ENCODE results near the gene PNPLA3. TPM values are rescaled to one million over a fixed set of nuclear protein-coding genes. Genes with fewer than 3 reads are reported as not detected.
A peak's percentile ranks its signal among the peaks of the same experiment; 100 is the strongest.

PNPLA3 gene
- total and polyA plus RNA-seq, 9 of the 15 experiments (the other 6 are each of a cell fraction or from before 2014, with no cell fraction given), result 0.20 to 0.48 (median 0.38) TPM; not detected in 6

DNA sequence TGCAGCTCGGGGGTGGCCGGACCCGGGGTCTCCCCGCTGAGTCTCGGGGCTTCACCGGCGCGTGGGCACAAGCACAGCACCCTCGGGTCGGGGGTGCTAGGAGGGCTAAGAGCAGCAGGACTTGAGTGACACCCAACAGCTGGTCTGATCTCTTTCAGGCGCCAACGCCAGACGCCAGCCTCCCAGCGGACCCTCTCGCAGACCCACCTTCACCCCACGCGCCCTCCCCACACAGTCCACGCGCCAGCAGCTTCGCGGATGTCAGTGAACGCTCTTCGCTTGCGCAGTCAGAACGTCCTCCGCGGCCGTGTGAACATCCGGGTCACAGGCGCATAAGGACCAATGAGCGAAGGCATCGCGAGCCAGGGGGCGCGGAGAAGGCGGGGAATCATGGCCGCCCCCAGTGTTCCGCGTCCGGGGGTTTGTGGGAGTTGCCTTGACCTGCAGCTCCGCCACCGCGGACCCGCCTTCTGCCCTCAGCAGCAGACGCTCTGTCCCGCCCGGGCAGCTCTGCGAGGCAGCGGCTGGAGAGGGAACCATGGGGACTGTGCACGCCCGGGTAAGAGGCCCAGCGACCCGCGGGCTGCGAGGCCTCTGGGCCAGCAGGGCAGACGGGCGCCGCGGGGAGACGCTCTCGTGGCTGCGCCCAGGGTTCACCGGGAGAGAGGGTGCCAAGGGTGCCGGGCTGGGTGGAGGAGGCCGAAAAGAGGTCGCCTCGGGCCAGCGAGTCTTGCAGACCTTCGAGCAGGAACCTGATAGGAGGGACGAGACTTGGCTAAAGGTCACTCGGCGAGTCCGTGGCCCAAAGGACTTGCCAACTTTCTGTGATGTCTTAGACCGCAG, 31.7 kb downstream of the PNPLA3 start, which contains the start of gene SAMM50 (continued):
- TF ChIP-seq TAF9B (IDR thresholded peaks at IDR 0.05; ENCODE audit: partially characterized antibody) (peak; percentile 51), FOXJ3 (CRISPR knock-in tag; IDR thresholded peaks at IDR 0.05) (no peak), ZNF707 (CRISPR knock-in tag; conservative IDR thresholded peaks at IDR 0.05) (no peak), SREBF1 (IDR thresholded peaks at IDR 0.05; ENCODE audit: borderline replicate concordance, low read depth, low read length) (no peak), ZNF212 (CRISPR knock-in tag; IDR thresholded peaks at IDR 0.05) (no peak), ZNF253 (CRISPR knock-in tag; conservative IDR thresholded peaks at IDR 0.05) (no peak), HDAC1 (IDR thresholded peaks at IDR 0.05) (peak in 1 of 2 experiments; percentile 78; a peak in 2 of 4 replicates)
- TF ChIP-seq, protein P1, sequence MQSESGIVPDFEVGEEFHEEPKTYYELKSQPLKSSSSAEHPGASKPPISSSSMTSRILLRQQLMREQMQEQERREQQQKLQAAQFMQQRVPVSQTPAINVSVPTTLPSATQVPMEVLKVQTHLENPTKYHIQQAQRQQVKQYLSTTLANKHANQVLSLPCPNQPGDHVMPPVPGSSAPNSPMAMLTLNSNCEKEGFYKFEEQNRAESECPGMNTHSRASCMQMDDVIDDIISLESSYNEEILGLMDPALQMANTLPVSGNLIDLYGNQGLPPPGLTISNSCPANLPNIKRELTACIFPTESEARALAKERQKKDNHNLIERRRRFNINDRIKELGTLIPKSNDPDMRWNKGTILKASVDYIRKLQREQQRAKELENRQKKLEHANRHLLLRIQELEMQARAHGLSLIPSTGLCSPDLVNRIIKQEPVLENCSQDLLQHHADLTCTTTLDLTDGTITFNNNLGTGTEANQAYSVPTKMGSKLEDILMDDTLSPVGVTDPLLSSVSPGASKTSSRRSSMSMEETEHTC (IDR thresholded peaks at IDR 0.05), result no peak
- TF ChIP-seq, protein P2, sequence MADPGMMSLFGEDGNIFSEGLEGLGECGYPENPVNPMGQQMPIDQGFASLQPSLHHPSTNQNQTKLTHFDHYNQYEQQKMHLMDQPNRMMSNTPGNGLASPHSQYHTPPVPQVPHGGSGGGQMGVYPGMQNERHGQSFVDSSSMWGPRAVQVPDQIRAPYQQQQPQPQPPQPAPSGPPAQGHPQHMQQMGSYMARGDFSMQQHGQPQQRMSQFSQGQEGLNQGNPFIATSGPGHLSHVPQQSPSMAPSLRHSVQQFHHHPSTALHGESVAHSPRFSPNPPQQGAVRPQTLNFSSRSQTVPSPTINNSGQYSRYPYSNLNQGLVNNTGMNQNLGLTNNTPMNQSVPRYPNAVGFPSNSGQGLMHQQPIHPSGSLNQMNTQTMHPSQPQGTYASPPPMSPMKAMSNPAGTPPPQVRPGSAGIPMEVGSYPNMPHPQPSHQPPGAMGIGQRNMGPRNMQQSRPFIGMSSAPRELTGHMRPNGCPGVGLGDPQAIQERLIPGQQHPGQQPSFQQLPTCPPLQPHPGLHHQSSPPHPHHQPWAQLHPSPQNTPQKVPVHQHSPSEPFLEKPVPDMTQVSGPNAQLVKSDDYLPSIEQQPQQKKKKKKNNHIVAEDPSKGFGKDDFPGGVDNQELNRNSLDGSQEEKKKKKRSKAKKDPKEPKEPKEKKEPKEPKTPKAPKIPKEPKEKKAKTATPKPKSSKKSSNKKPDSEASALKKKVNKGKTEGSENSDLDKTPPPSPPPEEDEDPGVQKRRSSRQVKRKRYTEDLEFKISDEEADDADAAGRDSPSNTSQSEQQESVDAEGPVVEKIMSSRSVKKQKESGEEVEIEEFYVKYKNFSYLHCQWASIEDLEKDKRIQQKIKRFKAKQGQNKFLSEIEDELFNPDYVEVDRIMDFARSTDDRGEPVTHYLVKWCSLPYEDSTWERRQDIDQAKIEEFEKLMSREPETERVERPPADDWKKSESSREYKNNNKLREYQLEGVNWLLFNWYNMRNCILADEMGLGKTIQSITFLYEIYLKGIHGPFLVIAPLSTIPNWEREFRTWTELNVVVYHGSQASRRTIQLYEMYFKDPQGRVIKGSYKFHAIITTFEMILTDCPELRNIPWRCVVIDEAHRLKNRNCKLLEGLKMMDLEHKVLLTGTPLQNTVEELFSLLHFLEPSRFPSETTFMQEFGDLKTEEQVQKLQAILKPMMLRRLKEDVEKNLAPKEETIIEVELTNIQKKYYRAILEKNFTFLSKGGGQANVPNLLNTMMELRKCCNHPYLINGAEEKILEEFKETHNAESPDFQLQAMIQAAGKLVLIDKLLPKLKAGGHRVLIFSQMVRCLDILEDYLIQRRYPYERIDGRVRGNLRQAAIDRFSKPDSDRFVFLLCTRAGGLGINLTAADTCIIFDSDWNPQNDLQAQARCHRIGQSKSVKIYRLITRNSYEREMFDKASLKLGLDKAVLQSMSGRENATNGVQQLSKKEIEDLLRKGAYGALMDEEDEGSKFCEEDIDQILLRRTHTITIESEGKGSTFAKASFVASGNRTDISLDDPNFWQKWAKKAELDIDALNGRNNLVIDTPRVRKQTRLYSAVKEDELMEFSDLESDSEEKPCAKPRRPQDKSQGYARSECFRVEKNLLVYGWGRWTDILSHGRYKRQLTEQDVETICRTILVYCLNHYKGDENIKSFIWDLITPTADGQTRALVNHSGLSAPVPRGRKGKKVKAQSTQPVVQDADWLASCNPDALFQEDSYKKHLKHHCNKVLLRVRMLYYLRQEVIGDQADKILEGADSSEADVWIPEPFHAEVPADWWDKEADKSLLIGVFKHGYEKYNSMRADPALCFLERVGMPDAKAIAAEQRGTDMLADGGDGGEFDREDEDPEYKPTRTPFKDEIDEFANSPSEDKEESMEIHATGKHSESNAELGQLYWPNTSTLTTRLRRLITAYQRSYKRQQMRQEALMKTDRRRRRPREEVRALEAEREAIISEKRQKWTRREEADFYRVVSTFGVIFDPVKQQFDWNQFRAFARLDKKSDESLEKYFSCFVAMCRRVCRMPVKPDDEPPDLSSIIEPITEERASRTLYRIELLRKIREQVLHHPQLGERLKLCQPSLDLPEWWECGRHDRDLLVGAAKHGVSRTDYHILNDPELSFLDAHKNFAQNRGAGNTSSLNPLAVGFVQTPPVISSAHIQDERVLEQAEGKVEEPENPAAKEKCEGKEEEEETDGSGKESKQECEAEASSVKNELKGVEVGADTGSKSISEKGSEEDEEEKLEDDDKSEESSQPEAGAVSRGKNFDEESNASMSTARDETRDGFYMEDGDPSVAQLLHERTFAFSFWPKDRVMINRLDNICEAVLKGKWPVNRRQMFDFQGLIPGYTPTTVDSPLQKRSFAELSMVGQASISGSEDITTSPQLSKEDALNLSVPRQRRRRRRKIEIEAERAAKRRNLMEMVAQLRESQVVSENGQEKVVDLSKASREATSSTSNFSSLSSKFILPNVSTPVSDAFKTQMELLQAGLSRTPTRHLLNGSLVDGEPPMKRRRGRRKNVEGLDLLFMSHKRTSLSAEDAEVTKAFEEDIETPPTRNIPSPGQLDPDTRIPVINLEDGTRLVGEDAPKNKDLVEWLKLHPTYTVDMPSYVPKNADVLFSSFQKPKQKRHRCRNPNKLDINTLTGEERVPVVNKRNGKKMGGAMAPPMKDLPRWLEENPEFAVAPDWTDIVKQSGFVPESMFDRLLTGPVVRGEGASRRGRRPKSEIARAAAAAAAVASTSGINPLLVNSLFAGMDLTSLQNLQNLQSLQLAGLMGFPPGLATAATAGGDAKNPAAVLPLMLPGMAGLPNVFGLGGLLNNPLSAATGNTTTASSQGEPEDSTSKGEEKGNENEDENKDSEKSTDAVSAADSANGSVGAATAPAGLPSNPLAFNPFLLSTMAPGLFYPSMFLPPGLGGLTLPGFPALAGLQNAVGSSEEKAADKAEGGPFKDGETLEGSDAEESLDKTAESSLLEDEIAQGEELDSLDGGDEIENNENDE (IDR thresholded peaks at IDR 0.05; ENCODE audit: low read depth, low read length), result no peak
- TF ChIP-seq, protein P3, sequence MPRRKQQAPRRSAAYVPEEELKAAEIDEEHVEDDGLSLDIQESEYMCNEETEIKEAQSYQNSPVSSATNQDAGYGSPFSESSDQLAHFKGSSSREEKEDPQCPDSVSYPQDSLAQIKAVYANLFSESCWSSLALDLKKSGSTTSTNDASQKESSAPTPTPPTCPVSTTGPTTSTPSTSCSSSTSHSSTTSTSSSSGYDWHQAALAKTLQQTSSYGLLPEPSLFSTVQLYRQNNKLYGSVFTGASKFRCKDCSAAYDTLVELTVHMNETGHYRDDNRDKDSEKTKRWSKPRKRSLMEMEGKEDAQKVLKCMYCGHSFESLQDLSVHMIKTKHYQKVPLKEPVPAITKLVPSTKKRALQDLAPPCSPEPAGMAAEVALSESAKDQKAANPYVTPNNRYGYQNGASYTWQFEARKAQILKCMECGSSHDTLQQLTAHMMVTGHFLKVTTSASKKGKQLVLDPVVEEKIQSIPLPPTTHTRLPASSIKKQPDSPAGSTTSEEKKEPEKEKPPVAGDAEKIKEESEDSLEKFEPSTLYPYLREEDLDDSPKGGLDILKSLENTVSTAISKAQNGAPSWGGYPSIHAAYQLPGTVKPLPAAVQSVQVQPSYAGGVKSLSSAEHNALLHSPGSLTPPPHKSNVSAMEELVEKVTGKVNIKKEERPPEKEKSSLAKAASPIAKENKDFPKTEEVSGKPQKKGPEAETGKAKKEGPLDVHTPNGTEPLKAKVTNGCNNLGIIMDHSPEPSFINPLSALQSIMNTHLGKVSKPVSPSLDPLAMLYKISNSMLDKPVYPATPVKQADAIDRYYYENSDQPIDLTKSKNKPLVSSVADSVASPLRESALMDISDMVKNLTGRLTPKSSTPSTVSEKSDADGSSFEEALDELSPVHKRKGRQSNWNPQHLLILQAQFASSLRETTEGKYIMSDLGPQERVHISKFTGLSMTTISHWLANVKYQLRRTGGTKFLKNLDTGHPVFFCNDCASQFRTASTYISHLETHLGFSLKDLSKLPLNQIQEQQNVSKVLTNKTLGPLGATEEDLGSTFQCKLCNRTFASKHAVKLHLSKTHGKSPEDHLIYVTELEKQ (CRISPR knock-in tag; IDR thresholded peaks at IDR 0.05), result no peak

Measured in K562 (cell line).